Heart left ventricle (tissue), 13 donors: ENCODE results near the gene ATF6.

Experiments used
- CTCF ChIP-seq, 12 donors: fragments of 200-600 bp; sonication (generic) in 4 of 12; IDR thresholded peaks; one replicate each; pipeline versions ENCODE4 v1.5.0 to v1.8.0; 2018 to 2022; ENCODE audit warnings: antibody characterized with exemption in 12 of 12, mild to moderate bottlenecking in 5 of 12
- POLR2A ChIP-seq, 2 donors: fragments of 450-650 bp; IDR thresholded peaks; one replicate each; pipeline ENCODE4 v1.6.1; 2017; ENCODE audit warnings: antibody characterized with exemption in 2 of 2, mild to moderate bottlenecking in 2 of 2, moderate library complexity in 2 of 2
- donor health status: ischemic (EF 13 %, LVEDD 7.1; RV severe dilation, severe dysfunction).
- donor health status: DM: no; HTN: yes; CAD: no.
- donor health status: DM: no; HTN: no; CAD: no.
- donor health status: ischemic (EF 25% LVEDD 6.9; RV normal size, moderate dysfunction).
- donor health status: ischemic (EF 25% LVEDD 5.7; RV mildly dilated, moderate dysfunction).
- donor health status: ischemic (EF 35%, LVEDD 5.7; RV mildly dilated, moderate dysfunction).
- donor health status: nonischemic (EF 11% LVEDD 7.7; RV severe dilation, severe dysfunction).
- donor health status: DM: yes; HTN: yes; CAD: no.
- donor health status: PGD.
- donor health status: ischemic (EF 29% LVEDD 5.4; RV normal size, mild dysfunction).
- donor health status: nonischemic (EF 23%, LVEDD 6.1; RV moderate dilation, normal function).

GRCh38 chr1:161843156-161843555, 77.0 kb downstream of the ATF6 start:
- TF ChIP-seq CTCF (IDR thresholded peaks at IDR 0.05) (no peak), POLR2A (IDR thresholded peaks at IDR 0.05) (no peak)
